Mucosa of descending colon (tissue), 3 donors: ENCODE measurements around the gene FEM1C. TPM values are rescaled to one million over a fixed set of nuclear protein-coding genes. Genes with fewer than 3 reads are reported as not detected.

ENCODE experiments used
- ATAC-seq: fragments of 200-7000 bp; cut with Tn5 transposase; one replicate; pipeline ENCODE4 v1.9.1; 2020; ENCODE audit warnings: mild to moderate bottlenecking, moderate library complexity
- DNase-seq, 3 donors: peaks; one replicate each; pipeline ENCODE4 v3.0.0-alpha.2; 2020
- H3K36me3 ChIP-seq: fragments of 200-600 bp; one replicate; pipeline ENCODE4 v1.8.0; 2021; ENCODE audit warnings: low read depth, mild to moderate bottlenecking
- H3K4me1 ChIP-seq: fragments of 200-600 bp; one replicate; pipeline ENCODE4 v1.8.0; 2021; ENCODE audit warnings: low read depth, mild to moderate bottlenecking
- H3K4me3 ChIP-seq: fragments of 200-600 bp; one replicate; pipeline ENCODE4 v1.8.0; 2021; ENCODE audit warnings: mild to moderate bottlenecking
- H3K9me3 ChIP-seq: fragments of 200-600 bp; one replicate; pipeline ENCODE4 v1.8.0; 2021; ENCODE audit warnings: mild to moderate bottlenecking
- CTCF ChIP-seq: fragments of 200-600 bp; IDR thresholded peaks from one replicate; pipeline ENCODE4 v1.8.0; 2022; ENCODE audit warnings: antibody characterized with exemption, mild to moderate bottlenecking
- intact Hi-C, 2 donors: fragments of 100-400 bp; cut with DNase I in 1 of 2; cut with micrococcal nuclease in 1 of 2; formaldehyde crosslinking; loops; one replicate each; pipeline versions ENCODE4 v1.11.0 to v1.11.1; 2022; cut with DNase I, micrococcal nuclease
- total RNA-seq, 3 donors: library from RNA; stranded (reverse); fragmentation: NEBNext Ultra II Directional in 2 of 3; extraction: Animal tissue kit (Norgen Biotek cat#: 25700) in 2 of 3; gene quantifications; one replicate each; pipeline versions ENCODE4 v1.2.1 to v1.2.4, GENCODE V29; 2021 to 2023
- donor health status: DM: no; HTN: no; CAD: no; lungs with moderate emphysema.
- donor health status: DM: no; HTN: no; CAD: no.
- donor health status: DM: no; HTN: yes; CAD: no.

The FEM1C gene
- total RNA-seq, 3 donors from 2014 or later, result 31.1 to 37.7 (median 33.5) TPM

DNA sequence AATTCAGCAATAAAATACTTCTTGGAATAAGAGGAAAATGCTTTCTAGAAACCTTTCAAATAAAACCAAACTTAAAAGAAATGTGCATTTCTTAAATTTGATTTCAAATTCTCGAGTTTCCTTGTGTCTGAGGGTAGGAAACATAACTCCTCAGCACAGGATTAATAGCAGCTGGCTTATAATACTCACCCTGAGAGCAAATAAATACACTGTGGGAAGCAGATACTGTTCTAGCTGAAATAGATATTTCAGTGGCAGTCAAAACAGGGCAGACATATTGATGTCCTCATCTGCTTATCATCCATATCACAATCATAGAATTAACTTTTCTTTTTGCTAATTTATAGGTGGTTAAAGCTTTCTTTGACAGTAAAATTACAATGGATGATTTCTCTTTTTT lies 24.1 kb upstream of the FEM1C start:
- Histone ChIP-seq H3K9me3 (no peaks in the 10 kb centered on the region), H3K4me1 (no peaks in the 10 kb centered on the region), H3K36me3 (no peaks in the 10 kb centered on the region), H3K4me3 (no peak overlapping the region)
- TF ChIP-seq CTCF, result no peak
- no peak for ATAC-seq
- intact Hi-C loops, result no loop called here
- no peak for DNase-seq

- Histone ChIP-seq H3K4me1 (no peaks in the 10 kb centered on the region), H3K9me3 (no peaks in the 10 kb centered on the region), H3K4me3 (no peak overlapping the region), H3K36me3 (no peaks in the 10 kb centered on the region)
- DNase-seq, result no peak
- no peak for ATAC-seq
- intact Hi-C loops, result no loop called here
- no peak for TF ChIP-seq CTCF
These were observed 20.7 kb upstream of the FEM1C start for GRCh38 chr5:115565233-115565632.

DNA sequence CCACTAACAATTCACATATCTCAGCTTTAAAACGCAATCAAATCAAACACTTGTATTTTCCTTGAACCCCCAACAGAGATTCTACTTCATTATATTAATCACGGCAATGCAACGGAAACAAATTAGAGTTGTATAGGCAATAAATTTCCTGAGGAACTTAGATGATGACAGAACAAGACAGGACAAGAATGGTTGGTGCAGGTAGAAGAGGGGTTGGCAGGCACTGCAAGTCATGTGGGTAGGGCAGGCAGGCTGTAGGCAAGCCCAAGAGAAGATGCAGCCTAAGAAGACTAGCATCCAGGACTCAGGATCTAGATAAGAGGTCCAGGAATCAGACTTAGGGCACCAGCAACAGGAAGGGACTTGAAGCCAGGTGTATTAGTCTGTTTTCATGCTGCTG lies 16.6 kb upstream of the FEM1C start:
- DNase-seq (no peak), ATAC-seq (no peak)
- H3K36me3 ChIP-seq, result no peaks in the 10 kb centered on the region
- intact Hi-C loops, result no loop called here
- H3K4me3 ChIP-seq, result no peak overlapping the region
- no peak for TF ChIP-seq CTCF
- no peaks in the 10 kb centered on the region for H3K9me3 ChIP-seq
- peaks cover 4% of the 10 kb centered on the region for H3K4me1 ChIP-seq

- no peaks in the 10 kb centered on the region for H3K36me3 ChIP-seq
- TF ChIP-seq CTCF, result no peak
- H3K9me3 ChIP-seq, result no peaks in the 10 kb centered on the region
- intact Hi-C loops, result no loop called here
- H3K4me3 ChIP-seq, result no peak overlapping the region
- DNase-seq (no peak), ATAC-seq (no peak)
- H3K4me1 ChIP-seq, result peaks cover 4% of the 10 kb centered on the region
These were observed 14.9 kb upstream of the FEM1C start for GRCh38 chr5:115559524-115559923.

- H3K4me1 ChIP-seq, result peaks cover 4% of the 10 kb centered on the region
- H3K4me3 ChIP-seq, result no peak overlapping the region
- H3K36me3 ChIP-seq, result no peaks in the 10 kb centered on the region
- ATAC-seq (no peak), DNase-seq (no peak)
- intact Hi-C loops, result no loop called here
- no peaks in the 10 kb centered on the region for H3K9me3 ChIP-seq
- no peak for TF ChIP-seq CTCF
These were observed 13.9 kb upstream of the FEM1C start for GRCh38 chr5:115558388-115558956.
